Activated CD4-positive, alpha-beta memory T cell treated with anti-CD3 and anti-CD28 coated beads, Interleukin-2, amount 10 ng/mL, durations not matched to agents 7 days and 5 days (primary cell): Measurements from ENCODE around the gene PLEKHO1. TPM values are rescaled to one million over a fixed set of nuclear protein-coding genes. Genes with fewer than 3 reads are reported as not detected.

ENCODE experiments used
- CTCF ChIA-PET: fragments of 350-600 bp; sonication (Branson Sonifier 250); formaldehyde crosslinking; loops from one replicate; lab custom pipeline; 2021; ENCODE audit warnings: antibody characterized with exemption, inconsistent platforms; lab: Charles Lee
- POLR2A ChIA-PET: fragments of 350-600 bp; sonication (Branson Sonifier 250); formaldehyde crosslinking; loops from one replicate; lab custom pipeline; 2021; ENCODE audit warnings: antibody characterized with exemption; lab: Charles Lee
- DNase-seq: peaks from one replicate; pipeline ENCODE4 v3.0.0-alpha.2; 2020
- H3K27ac Mint-ChIP-seq: one replicate; pipeline ENCODE4 v1.8.0; 2021; ENCODE audit warnings: mild to moderate bottlenecking, mixed read lengths
- H3K27me3 Mint-ChIP-seq: one replicate; pipeline ENCODE4 v1.8.0; 2021; ENCODE audit warnings: mixed read lengths
- H3K36me3 Mint-ChIP-seq: one replicate; pipeline ENCODE4 v1.8.0; 2021; ENCODE audit warnings: low read depth, mixed read lengths
- H3K4me1 Mint-ChIP-seq: one replicate; pipeline ENCODE4 v1.8.0; 2021; ENCODE audit warnings: mixed read lengths
- H3K4me3 Mint-ChIP-seq: one replicate; pipeline ENCODE4 v1.8.0; 2021; ENCODE audit warnings: mild to moderate bottlenecking, mixed read lengths
- H3K9me3 Mint-ChIP-seq: one replicate; pipeline ENCODE4 v1.8.0; 2021; ENCODE audit warnings: mixed read lengths
- total RNA-seq, 2 experiments: library from RNA; stranded (reverse); gene quantifications; one replicate each; pipeline ENCODE4 v1.2.3, GENCODE V29; 2021

Gene PLEKHO1
- total RNA-seq, 2 experiments from 2014 or later = 89.8 to 92.9 TPM

GRCh38 chr1:150151291-150152181 lies 1.8 kb downstream of the PLEKHO1 start:
- H3K27me3 Mint-ChIP-seq = peaks cover 1% of the 10 kb centered on the region
- peak; percentile 84 for DNase-seq
- peak overlapping the region; percentile 93 for H3K27ac Mint-ChIP-seq
- ChIA-PET CTCF (interaction anchor here (0.5 to 2.1 kb wide), 5 partner anchors 14 to 263 kb away, joined by 4 to 11 read pairs (median 6); no protein-coding TSS in a partner anchor), POLR2A (interaction anchor here (1.0 to 6.9 kb wide), 11 partner anchors 10 to 265 kb away, joined by 3 to 68 read pairs (median 7); partner anchors contain the start of gene VPS45)
- peaks cover 64% of the 10 kb centered on the region for H3K36me3 Mint-ChIP-seq
- peak overlapping the region; percentile 86 for H3K4me3 Mint-ChIP-seq
- H3K4me1 Mint-ChIP-seq = peaks cover 71% of the 10 kb centered on the region
- no peaks in the 10 kb centered on the region for H3K9me3 Mint-ChIP-seq

- CTCF ChIA-PET = interaction anchor here (1.0 to 2.1 kb wide), 2 partner anchors 13 to 78 kb away, joined by 4 to 11 read pairs; no protein-coding TSS in a partner anchor
- Mint-ChIP-seq H3K36me3 (peaks cover 64% of the 10 kb centered on the region), H3K27me3 (peaks cover 1% of the 10 kb centered on the region), H3K4me3 (peak overlapping the region; percentile 86), H3K9me3 (no peaks in the 10 kb centered on the region), H3K4me1 (peaks cover 70% of the 10 kb centered on the region), H3K27ac (peak overlapping the region; percentile 93)
- DNase-seq = no peak
- POLR2A ChIA-PET = interaction anchor here (1.0 to 6.9 kb wide), 10 partner anchors 9 to 266 kb away, joined by 3 to 68 read pairs (median 10); partner anchors contain the start of gene VPS45
Observed at GRCh38 chr1:150152182-150152536, 2.4 kb downstream of the PLEKHO1 start.

GRCh38 chr1:150152772-150153456 lies 3.2 kb downstream of the PLEKHO1 start:
- peaks cover 73% of the 10 kb centered on the region for H3K4me1 Mint-ChIP-seq
- POLR2A ChIA-PET = interaction anchor here (0.6 to 6.9 kb wide), 9 partner anchors 8 to 267 kb away, joined by 3 to 68 read pairs (median 7); a partner anchor contains a TSS
- peaks cover 1% of the 10 kb centered on the region for H3K27me3 Mint-ChIP-seq
- peak overlapping the region; percentile 78 for H3K27ac Mint-ChIP-seq
- H3K4me3 Mint-ChIP-seq = peak overlapping the region; percentile 44
- no peaks in the 10 kb centered on the region for H3K9me3 Mint-ChIP-seq
- DNase-seq = no peak
- peaks cover 71% of the 10 kb centered on the region for H3K36me3 Mint-ChIP-seq
- CTCF ChIA-PET = interaction anchor here (0.9 to 2.1 kb wide), 3 partner anchors 13 to 79 kb away, joined by 3 to 11 read pairs (median 3); no protein-coding TSS in a partner anchor

- Mint-ChIP-seq H3K27ac (no peak overlapping the region), H3K27me3 (no peaks in the 10 kb centered on the region), H3K4me3 (no peak overlapping the region), H3K4me1 (peaks cover 71% of the 10 kb centered on the region), H3K36me3 (peaks cover 82% of the 10 kb centered on the region), H3K9me3 (no peaks in the 10 kb centered on the region)
- no peak for DNase-seq
- ChIA-PET CTCF (no interaction called here), POLR2A (interaction anchor here (1.2 to 6.9 kb wide), 2 partner anchors 10 to 44 kb away, joined by 3 to 63 read pairs; no protein-coding TSS in a partner anchor)
Observed at GRCh38 chr1:150154143-150154542, 4.4 kb downstream of the PLEKHO1 start.

GRCh38 chr1:150155413-150156071 lies 5.8 kb downstream of the PLEKHO1 start:
- ChIA-PET CTCF (interaction anchor here (1.6 kb wide), 1 partner anchor 31 kb away, joined by 4 read pairs; no protein-coding TSS in a partner anchor), POLR2A (interaction anchor here (1.1 to 1.4 kb wide), 2 partner anchors 13 to 268 kb away, joined by 4 to 5 read pairs; a partner anchor contains a TSS)
- Mint-ChIP-seq H3K4me3 (no peak overlapping the region), H3K27ac (peak overlapping the region; percentile 45), H3K9me3 (no peaks in the 10 kb centered on the region), H3K36me3 (peaks cover 90% of the 10 kb centered on the region), H3K4me1 (peaks cover 82% of the 10 kb centered on the region), H3K27me3 (no peaks in the 10 kb centered on the region)
- no peak for DNase-seq

GRCh38 chr1:150156868-150157603 lies 7.3 kb downstream of the PLEKHO1 start:
- CTCF ChIA-PET = interaction anchor here (1.6 to 16.1 kb wide), 3 partner anchors 9 to 82 kb away, joined by 5 to 225 read pairs (median 11); no protein-coding TSS in a partner anchor
- no peaks in the 10 kb centered on the region for H3K27me3 Mint-ChIP-seq
- no peaks in the 10 kb centered on the region for H3K9me3 Mint-ChIP-seq
- POLR2A ChIA-PET = interaction anchor here (1.2 to 2.0 kb wide), 5 partner anchors 9 to 84 kb away, joined by 3 to 6 read pairs (median 4); no protein-coding TSS in a partner anchor
- peaks cover 86% of the 10 kb centered on the region for H3K4me1 Mint-ChIP-seq
- H3K27ac Mint-ChIP-seq = no peak overlapping the region
- no peak for DNase-seq
- no peak overlapping the region for H3K4me3 Mint-ChIP-seq
- H3K36me3 Mint-ChIP-seq = peaks cover 81% of the 10 kb centered on the region

GRCh38 chr1:150159550-150159949 lies 9.8 kb downstream of the PLEKHO1 start:
- peaks cover 77% of the 10 kb centered on the region for H3K4me1 Mint-ChIP-seq
- ChIA-PET CTCF (interaction anchor here (0.9 to 16.1 kb wide), 4 partner anchors 9 to 197 kb away, joined by 3 to 225 read pairs (median 32); no protein-coding TSS in a partner anchor), POLR2A (interaction anchor here (0.7 to 4.3 kb wide), 8 partner anchors 9 to 272 kb away, joined by 3 to 47 read pairs (median 4); partner anchors contain the start of gene PLEKHO1)

GRCh38 chr1:150160964-150161621 lies 11.4 kb downstream of the PLEKHO1 start:
- no peaks in the 10 kb centered on the region for H3K9me3 Mint-ChIP-seq
- peak overlapping the region; percentile 56 for H3K27ac Mint-ChIP-seq
- H3K4me3 Mint-ChIP-seq = no peak overlapping the region
- peaks cover 80% of the 10 kb centered on the region for H3K4me1 Mint-ChIP-seq
- ChIA-PET CTCF (interaction anchor here (1.1 to 16.1 kb wide), 7 partner anchors 11 to 92 kb away, joined by 3 to 225 read pairs (median 5); partner anchors contain the start of genes PLEKHO1 and VPS45), POLR2A (interaction anchor here (0.6 to 4.3 kb wide), 11 partner anchors 9 to 1383 kb away, joined by 3 to 47 read pairs (median 6); partner anchors contain the start of genes PLEKHO1 and VPS45)
- H3K27me3 Mint-ChIP-seq = no peaks in the 10 kb centered on the region
- no peak for DNase-seq
- H3K36me3 Mint-ChIP-seq = peaks cover 45% of the 10 kb centered on the region

More at GRCh38 chr1:150159550-150159949, 9.8 kb downstream of the PLEKHO1 start:
- no peaks in the 10 kb centered on the region for H3K9me3 Mint-ChIP-seq
- H3K27me3 Mint-ChIP-seq = no peaks in the 10 kb centered on the region
- no peak overlapping the region for H3K4me3 Mint-ChIP-seq
- peak overlapping the region; percentile 8 for H3K27ac Mint-ChIP-seq
- H3K36me3 Mint-ChIP-seq = peaks cover 61% of the 10 kb centered on the region
- no peak for DNase-seq

- peaks cover 2% of the 10 kb centered on the region for H3K27me3 Mint-ChIP-seq
- peaks cover 37% of the 10 kb centered on the region for H3K36me3 Mint-ChIP-seq
- H3K4me3 Mint-ChIP-seq = no peak overlapping the region
- H3K4me1 Mint-ChIP-seq = peaks cover 74% of the 10 kb centered on the region
- H3K27ac Mint-ChIP-seq = no peak overlapping the region
- H3K9me3 Mint-ChIP-seq = no peaks in the 10 kb centered on the region
- CTCF ChIA-PET = interaction anchor here (0.8 to 16.1 kb wide), 10 partner anchors 12 to 272 kb away, joined by 3 to 225 read pairs (median 4); partner anchors contain the start of genes PLEKHO1 and VPS45
- DNase-seq = no peak
- POLR2A ChIA-PET = interaction anchor here (0.5 to 4.3 kb wide), 10 partner anchors 9 to 275 kb away, joined by 3 to 47 read pairs (median 6); partner anchors contain the start of genes PLEKHO1 and VPS45
Observed at GRCh38 chr1:150161747-150162581, 12.2 kb downstream of the PLEKHO1 start.

GRCh38 chr1:150162582-150162861 lies 12.8 kb downstream of the PLEKHO1 start:
- H3K27me3 Mint-ChIP-seq = peaks cover 2% of the 10 kb centered on the region
- CTCF ChIA-PET = interaction anchor here (0.8 to 16.1 kb wide), 8 partner anchors 13 to 273 kb away, joined by 3 to 225 read pairs (median 5); partner anchors contain the start of genes PLEKHO1 and VPS45
- DNase-seq = no peak
- POLR2A ChIA-PET = interaction anchor here (0.5 to 4.3 kb wide), 9 partner anchors 12 to 275 kb away, joined by 3 to 47 read pairs (median 6); partner anchors contain the start of genes PLEKHO1 and VPS45
- H3K4me1 Mint-ChIP-seq = peaks cover 68% of the 10 kb centered on the region
- H3K9me3 Mint-ChIP-seq = no peaks in the 10 kb centered on the region
- H3K27ac Mint-ChIP-seq = no peak overlapping the region
- no peak overlapping the region for H3K4me3 Mint-ChIP-seq
- H3K36me3 Mint-ChIP-seq = peaks cover 31% of the 10 kb centered on the region
